22Rv1 (cell line): ENCODE results near the gene FOSB.

Source experiments
- CTCF ChIP-seq: fragments of 450-650 bp; IDR thresholded peaks from 2 replicates; pipeline ENCODE4 v1.5.1; 2017; ENCODE audit warnings: mild to moderate bottlenecking
- ZFX ChIP-seq: fragments of 450-650 bp; IDR thresholded peaks from 2 replicates; pipeline ENCODE4 v1.6.1; 2017; ENCODE audit warnings: antibody characterized with exemption, borderline replicate concordance

- TF ChIP-seq CTCF (peak; percentile 71), ZFX (no peak)
Observed at GRCh38 chr19:45428384-45429231, 39.2 kb upstream of the FOSB start.
